Fibroblast of villous mesenchyme (primary cell): ENCODE data around the gene MED13L. TPM values are rescaled to one million over a fixed set of nuclear protein-coding genes. Genes with fewer than 3 reads are reported as not detected.

Experiments
- DNase-seq: peaks from one replicate; pipeline ENCODE4 v3.0.0-alpha.2; 2010; ENCODE audit warnings: low read depth
- H3K4me3 ChIP-seq: 2 replicates; pipeline ENCODE4 v1.5.1; 2011; ENCODE audit warnings: low read depth, mild to moderate bottlenecking, low read length
- total RNA-seq: library from RNA; depleted of rRNA; stranded (reverse); fragments of >200 nt; gene quantifications from 2 replicates; pipeline ENCODE4 v1.2.3, GENCODE V29; 2012
- TF ChIP-seq, protein P1 (sequence below): IDR thresholded peaks from 2 replicates; pipeline ENCODE4 v1.5.1; 2012; ENCODE audit warnings: low read depth, mild to moderate bottlenecking, low read length; ENCODE audit not compliant: insufficient read depth

MED13L gene
- total RNA-seq, 1 donor = 189 TPM

DNA sequence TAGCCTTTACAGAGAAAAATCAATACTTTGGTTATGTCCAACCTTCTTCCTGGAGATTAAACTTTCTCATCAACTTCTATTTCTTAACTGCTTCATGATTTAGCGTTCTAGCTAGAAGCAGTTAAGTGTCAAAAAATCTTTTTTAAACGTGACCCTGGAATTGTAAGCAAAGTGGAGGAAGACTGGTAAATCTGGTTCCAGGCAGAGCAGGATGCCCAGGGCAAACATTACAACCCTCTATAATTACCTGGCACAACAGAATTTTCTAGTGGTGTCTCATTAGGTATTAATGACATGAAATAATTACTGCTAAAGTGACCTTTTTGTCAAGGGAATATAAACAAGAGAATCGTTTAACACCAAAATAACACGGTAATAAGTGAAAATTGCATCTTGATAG is 320.8 kb downstream of the MED13L start:
- TF ChIP-seq, protein P1, sequence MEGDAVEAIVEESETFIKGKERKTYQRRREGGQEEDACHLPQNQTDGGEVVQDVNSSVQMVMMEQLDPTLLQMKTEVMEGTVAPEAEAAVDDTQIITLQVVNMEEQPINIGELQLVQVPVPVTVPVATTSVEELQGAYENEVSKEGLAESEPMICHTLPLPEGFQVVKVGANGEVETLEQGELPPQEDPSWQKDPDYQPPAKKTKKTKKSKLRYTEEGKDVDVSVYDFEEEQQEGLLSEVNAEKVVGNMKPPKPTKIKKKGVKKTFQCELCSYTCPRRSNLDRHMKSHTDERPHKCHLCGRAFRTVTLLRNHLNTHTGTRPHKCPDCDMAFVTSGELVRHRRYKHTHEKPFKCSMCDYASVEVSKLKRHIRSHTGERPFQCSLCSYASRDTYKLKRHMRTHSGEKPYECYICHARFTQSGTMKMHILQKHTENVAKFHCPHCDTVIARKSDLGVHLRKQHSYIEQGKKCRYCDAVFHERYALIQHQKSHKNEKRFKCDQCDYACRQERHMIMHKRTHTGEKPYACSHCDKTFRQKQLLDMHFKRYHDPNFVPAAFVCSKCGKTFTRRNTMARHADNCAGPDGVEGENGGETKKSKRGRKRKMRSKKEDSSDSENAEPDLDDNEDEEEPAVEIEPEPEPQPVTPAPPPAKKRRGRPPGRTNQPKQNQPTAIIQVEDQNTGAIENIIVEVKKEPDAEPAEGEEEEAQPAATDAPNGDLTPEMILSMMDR = no peak
- no peak for DNase-seq
- H3K4me3 ChIP-seq = no peak overlapping the region

DNA sequence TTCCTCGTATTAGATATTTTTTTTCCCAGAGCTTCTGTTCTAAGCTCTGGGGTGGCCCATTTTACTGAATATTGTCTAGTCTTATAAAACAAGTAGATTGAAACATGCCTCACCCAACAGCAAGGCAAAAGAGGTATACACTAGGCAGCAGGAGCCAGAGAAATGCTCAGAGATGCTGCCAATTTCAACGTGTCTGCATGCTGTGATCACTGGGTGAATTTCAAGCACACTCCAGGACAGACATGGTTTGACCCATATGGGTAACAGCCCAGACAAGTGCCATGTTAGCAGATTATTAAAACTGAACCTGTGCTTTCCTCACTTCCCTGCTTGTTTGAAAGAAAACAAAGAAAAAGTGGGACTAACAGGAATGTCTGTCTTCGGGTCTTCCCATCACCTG is 321.3 kb downstream of the MED13L start:
- no peak for DNase-seq
- TF ChIP-seq, protein P1 = no peak
- no peak overlapping the region for H3K4me3 ChIP-seq

DNA sequence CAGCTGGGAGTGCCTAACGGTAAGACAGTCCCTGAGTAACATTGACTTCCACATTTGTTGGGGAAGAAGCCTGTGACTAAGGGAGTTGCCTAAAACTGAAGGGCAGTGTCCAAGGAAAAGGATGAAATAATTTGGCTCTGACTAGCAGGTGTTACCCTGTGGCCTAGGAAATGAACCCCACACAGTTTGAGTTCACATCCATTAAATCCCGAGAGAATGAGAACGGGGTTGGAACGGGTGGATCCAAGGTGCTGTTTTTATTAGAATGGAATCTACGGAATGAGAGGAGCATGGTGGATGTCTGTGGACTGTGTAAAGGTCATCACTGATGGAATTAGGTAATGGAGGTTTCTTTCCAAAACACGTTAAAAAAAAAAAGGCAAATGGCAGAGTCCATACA is 324.0 kb downstream of the MED13L start:
- DNase-seq = no peak
- H3K4me3 ChIP-seq = no peak overlapping the region
- TF ChIP-seq, protein P1 = no peak

DNA sequence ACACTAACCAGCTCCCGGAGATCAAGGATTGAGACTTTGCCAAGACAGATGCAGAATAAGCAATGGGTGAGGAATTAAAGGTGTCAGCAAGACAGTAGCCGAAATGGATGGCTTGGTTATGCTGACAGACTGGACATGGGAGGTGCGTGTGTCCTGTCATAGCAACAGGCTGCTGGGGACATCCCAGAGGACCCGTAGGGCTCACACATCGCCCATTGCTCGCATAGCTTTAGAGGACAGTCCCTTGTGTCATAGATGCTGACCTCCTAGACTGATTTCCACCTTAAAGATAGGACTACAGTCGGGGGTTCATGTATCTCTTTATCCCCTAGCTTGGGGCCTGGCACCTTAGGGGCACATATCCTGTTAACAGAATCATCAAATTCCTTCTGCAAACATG is 324.5 kb downstream of the MED13L start:
- TF ChIP-seq, protein P1 = no peak
- no peak overlapping the region for H3K4me3 ChIP-seq
- no peak for DNase-seq

DNA sequence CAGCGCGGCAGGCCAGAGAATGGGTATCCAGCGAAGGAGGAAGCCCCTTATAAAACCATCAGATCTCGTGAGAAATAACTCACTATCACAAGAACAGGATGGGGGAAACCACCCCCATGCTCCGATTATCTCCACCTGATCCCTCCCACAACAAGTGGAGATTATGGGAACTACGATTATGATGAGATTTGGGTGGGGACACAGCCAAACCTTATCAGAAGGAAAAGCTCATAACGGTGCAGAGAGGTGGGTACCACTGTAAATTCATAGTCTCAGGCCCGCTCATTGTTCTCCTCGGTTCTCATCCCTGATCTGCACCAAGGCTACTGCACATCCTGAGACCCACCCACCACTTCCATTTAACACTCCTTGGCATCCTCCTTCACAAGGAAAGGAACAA is 326.5 kb downstream of the MED13L start:
- TF ChIP-seq, protein P1 = no peak
- H3K4me3 ChIP-seq = no peak overlapping the region
- DNase-seq = no peak

DNA sequence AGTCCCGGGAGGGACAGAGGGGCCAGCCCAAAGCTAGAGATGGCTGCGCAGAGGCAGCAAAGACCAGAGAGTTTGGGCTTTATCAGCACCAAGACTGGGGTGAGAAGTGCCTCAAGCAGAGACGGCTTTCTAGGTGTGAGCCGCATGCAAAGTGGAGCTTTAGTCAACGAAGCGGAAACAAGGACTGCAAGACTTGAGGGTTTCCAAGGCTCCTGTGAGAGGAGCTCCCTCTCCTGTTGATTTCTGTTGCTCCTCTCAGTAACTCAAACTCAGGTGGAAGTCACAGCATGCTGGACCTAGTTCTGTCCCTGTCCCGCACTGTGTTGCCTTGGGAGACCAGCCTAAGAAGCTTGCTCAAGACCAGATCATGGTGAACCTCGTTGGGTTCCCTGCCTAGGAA is 327.8 kb downstream of the MED13L start:
- DNase-seq = no peak
- TF ChIP-seq, protein P1 = no peak
- H3K4me3 ChIP-seq = no peak overlapping the region

DNA sequence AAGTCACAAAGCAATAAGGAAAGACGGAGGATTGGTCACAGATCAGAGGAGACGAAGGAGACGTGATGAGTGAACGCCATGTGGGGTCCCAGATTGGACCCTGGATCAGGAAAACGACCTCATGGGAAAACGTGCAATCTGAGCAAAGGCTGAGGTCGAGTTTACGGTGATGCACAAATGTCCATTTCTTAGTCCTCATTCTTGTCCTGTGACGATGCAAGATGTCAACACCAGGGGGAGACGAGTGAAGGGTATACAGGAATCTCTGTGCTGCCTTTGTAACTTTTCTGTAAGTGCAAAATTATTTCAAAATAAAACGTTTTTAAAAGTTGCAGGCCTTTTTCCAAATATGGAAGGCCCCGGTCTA is 329.8 kb downstream of the MED13L start:
- H3K4me3 ChIP-seq = no peak overlapping the region
- DNase-seq = no peak
- TF ChIP-seq, protein P1 = no peak
